ENCODE data around the gene MINDY3.

GRCh38 chr10:15824498-15824897 lies 35.8 kb downstream of the MINDY3 start:
- TF ChIP-seq CTCF (IDR thresholded peaks at IDR 0.05) (peak; percentile 28 to 59 (median 51)), EP300 (IDR thresholded peaks at IDR 0.05) (no peak), POLR2AphosphoS5 (IDR thresholded peaks at IDR 0.05) (no peak)
